Neural cell (in vitro differentiated cells): ENCODE measurements around the gene MBNL3.

Experiments
- CTCF ChIP-seq: fragments of 450-650 bp; IDR thresholded peaks from 2 replicates; pipeline ENCODE4 v1.5.1; 2014; ENCODE audit warnings: antibody characterized with exemption, mild to moderate bottlenecking, moderate library complexity; ENCODE audit not compliant: poor library complexity, severe bottlenecking
- EP300 ChIP-seq: fragments of 450-650 bp; conservative IDR thresholded peaks from 2 replicates; pipeline ENCODE4 v1.6.1; 2014; ENCODE audit warnings: antibody characterized with exemption, mild to moderate bottlenecking, moderate library complexity; ENCODE audit not compliant: poor library complexity, severe bottlenecking
- EZH2 ChIP-seq: fragments of 200-600, 300-800 bp; shearing (Covaris generic), sonication (generic); IDR thresholded peaks from 2 replicates; pipeline ENCODE4 v1.6.1; 2014; ENCODE audit warnings: antibody characterized with exemption, low read length, borderline replicate concordance, mild to moderate bottlenecking; ENCODE audit not compliant: insufficient read depth, poor library complexity, severe bottlenecking
- MXI1 ChIP-seq: fragments of 450-650 bp; conservative IDR thresholded peaks from 2 replicates; pipeline ENCODE4 v1.6.1; 2014; ENCODE audit warnings: antibody characterized with exemption, mild to moderate bottlenecking; ENCODE audit not compliant: poor library complexity, severe bottlenecking
- POLR2AphosphoS5 ChIP-seq: IDR thresholded peaks from 2 replicates; pipeline ENCODE4 v1.6.1; 2012
- RAD21 ChIP-seq: fragments of 450-650 bp; conservative IDR thresholded peaks from 2 replicates; pipeline ENCODE4 v1.6.1; 2014; ENCODE audit warnings: antibody characterized with exemption, mild to moderate bottlenecking, moderate library complexity

DNA sequence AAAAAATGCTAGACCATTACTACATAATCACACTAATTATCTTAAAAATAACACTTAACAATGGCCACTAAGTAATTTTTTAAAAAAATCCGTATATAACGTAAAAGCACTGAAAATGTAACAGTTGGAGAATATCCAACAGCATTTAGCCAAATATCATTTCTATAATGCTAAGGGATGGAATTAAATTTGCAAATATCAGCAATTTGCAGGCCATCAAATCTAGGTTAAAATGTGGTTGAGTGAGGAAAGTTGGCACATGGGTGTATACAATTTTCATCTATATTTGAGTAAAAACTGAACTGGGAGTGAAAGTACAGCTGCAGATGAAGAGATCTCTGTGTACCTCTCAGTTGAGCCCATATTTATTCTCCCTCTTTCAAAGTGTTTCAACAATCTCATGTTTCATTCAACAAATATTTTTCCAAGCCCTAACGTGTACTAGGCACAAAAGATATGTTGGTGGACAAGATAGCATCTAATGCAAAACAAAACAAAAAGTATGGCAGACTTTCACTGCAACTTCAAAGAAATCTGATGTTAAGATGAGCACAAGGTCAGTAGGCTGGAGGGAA lies 63.0 kb downstream of the MBNL3 start:
- no peak for TF ChIP-seq MXI1
- TF ChIP-seq POLR2AphosphoS5, result no peak
- TF ChIP-seq EZH2, result no peak
- TF ChIP-seq RAD21, result no peak
- no peak for TF ChIP-seq CTCF
- TF ChIP-seq EP300, result no peak
